HG03095 (cell line): Measurements from ENCODE around the gene PDIA2.

Source experiments
- ATAC-seq: cut with Tn5 transposase; IDR thresholded peaks from one replicate; pipeline ENCODE4 v1.9.1; 2021; ENCODE audit warnings: moderate library complexity; ENCODE audit not compliant: unreplicated experiment

Gene PDIA2

GRCh38 chr16:279531-279930 is 3.4 kb upstream of the PDIA2 start:
- ATAC-seq, result no peak

- ATAC-seq, result no peak
Observed at GRCh38 chr16:280005-280460, 2.9 kb upstream of the PDIA2 start.

- no peak for ATAC-seq
Observed at GRCh38 chr16:280552-280951, 2.4 kb upstream of the PDIA2 start, which contains the start of gene ARHGDIG. ARHGDIG (plus strand) TSS chr16:280591; CDS start chr16:280681, 90 bp downstream.

GRCh38 chr16:280991-281659 is 1.8 kb upstream of the PDIA2 start:
- no peak for ATAC-seq

- ATAC-seq, result no peak
Observed at GRCh38 chr16:281660-282255, 1.2 kb upstream of the PDIA2 start.

- no peak for ATAC-seq
Observed at GRCh38 chr16:282491-282890, 473 bp upstream of the PDIA2 start.

- ATAC-seq, result no peak
Observed at GRCh38 chr16:284204-285120, 1.5 kb downstream of the PDIA2 start.

- ATAC-seq, result no peak
Observed at GRCh38 chr16:285146-286055, 2.4 kb downstream of the PDIA2 start.

- ATAC-seq, result no peak
Observed at GRCh38 chr16:286491-287297, 3.7 kb downstream of the PDIA2 start.

GRCh38 chr16:287298-287811 is 4.4 kb downstream of the PDIA2 start:
- ATAC-seq, result no peak

GRCh38 chr16:287981-288920 is 5.3 kb downstream of the PDIA2 start:
- no peak for ATAC-seq

- no peak for ATAC-seq
Observed at GRCh38 chr16:289395-289997, 6.5 kb downstream of the PDIA2 start.

GRCh38 chr16:290015-290680 is 7.2 kb downstream of the PDIA2 start:
- no peak for ATAC-seq

GRCh38 chr16:290681-291405 is 7.9 kb downstream of the PDIA2 start:
- no peak for ATAC-seq

GRCh38 chr16:291539-291938 is 8.6 kb downstream of the PDIA2 start:
- ATAC-seq, result no peak

- ATAC-seq, result no peak
Observed at GRCh38 chr16:293043-293775, 10.2 kb downstream of the PDIA2 start.
